Heart left ventricle (tissue), 13 donors: ENCODE data around the gene KIF26B.

Experiments
- CTCF ChIP-seq, 12 donors: fragments of 200-600 bp; sonication (generic) in 4 of 12; IDR thresholded peaks; one replicate each; pipeline versions ENCODE4 v1.5.0 to v1.8.0; 2018 to 2022; ENCODE audit warnings: antibody characterized with exemption in 12 of 12, mild to moderate bottlenecking in 5 of 12
- POLR2A ChIP-seq, 2 donors: fragments of 450-650 bp; IDR thresholded peaks; one replicate each; pipeline ENCODE4 v1.6.1; 2017; ENCODE audit warnings: antibody characterized with exemption in 2 of 2, mild to moderate bottlenecking in 2 of 2, moderate library complexity in 2 of 2
- donor health status: ischemic (EF 13 %, LVEDD 7.1; RV severe dilation, severe dysfunction).
- donor health status: DM: no; HTN: yes; CAD: no.
- donor health status: DM: no; HTN: no; CAD: no.
- donor health status: ischemic (EF 25% LVEDD 6.9; RV normal size, moderate dysfunction).
- donor health status: ischemic (EF 25% LVEDD 5.7; RV mildly dilated, moderate dysfunction).
- donor health status: ischemic (EF 35%, LVEDD 5.7; RV mildly dilated, moderate dysfunction).
- donor health status: nonischemic (EF 11% LVEDD 7.7; RV severe dilation, severe dysfunction).
- donor health status: DM: yes; HTN: yes; CAD: no.
- donor health status: PGD.
- donor health status: ischemic (EF 29% LVEDD 5.4; RV normal size, mild dysfunction).
- donor health status: nonischemic (EF 23%, LVEDD 6.1; RV moderate dilation, normal function).

GRCh38 chr1:245575710-245576109 lies 420.9 kb downstream of the KIF26B start:
- TF ChIP-seq POLR2A (IDR thresholded peaks at IDR 0.05) = no peak
- no peak for TF ChIP-seq CTCF (IDR thresholded peaks at IDR 0.05)
